ENCODE results near the gene ETV6.
"Not testable (repeated sequence)": the region's sequence is repeated elsewhere in the genome, so short reads cannot be mapped to it uniquely, and the experiment has no call there.

Gene ETV6

GRCh38 chr12:11649413-11650285 lies at the start of gene ETV6:
TSS of gene ETV6 (plus strand) at chr12:11649674. CDS start at chr12:11650128, 454 bp downstream.
- peak; percentile 87 for DNase-seq (ENCODE audit: low spot score)

- DNase-seq (ENCODE audit: low spot score), result no peak
Observed at GRCh38 chr12:11600199-11600598, 49.3 kb upstream of the ETV6 start.

- DNase-seq (ENCODE audit: low spot score), result no peak
Observed at GRCh38 chr12:11601647-11602046, 47.8 kb upstream of the ETV6 start.

- DNase-seq (ENCODE audit: low spot score), result no peak
Observed at GRCh38 chr12:11607313-11608081, 42.0 kb upstream of the ETV6 start.

- DNase-seq (ENCODE audit: low spot score), result no peak
Observed at GRCh38 chr12:11609045-11609444, 40.4 kb upstream of the ETV6 start.

GRCh38 chr12:11615481-11615880 lies 34.0 kb upstream of the ETV6 start:
- DNase-seq (ENCODE audit: low spot score), result no peak

GRCh38 chr12:11618046-11618445 lies 31.4 kb upstream of the ETV6 start:
- no peak for DNase-seq (ENCODE audit: low spot score)

- DNase-seq (ENCODE audit: low spot score), result peak; percentile 44
Observed at GRCh38 chr12:11621797-11622423, 27.6 kb upstream of the ETV6 start.

GRCh38 chr12:11622876-11623281 lies 26.6 kb upstream of the ETV6 start:
- DNase-seq (ENCODE audit: low spot score), result peak; percentile 27

GRCh38 chr12:11623382-11623781 lies 26.1 kb upstream of the ETV6 start:
- DNase-seq (ENCODE audit: low spot score), result no peak

- no peak for DNase-seq (ENCODE audit: low spot score)
Observed at GRCh38 chr12:11624116-11624515, 25.4 kb upstream of the ETV6 start.

GRCh38 chr12:11627709-11628108 lies 21.8 kb upstream of the ETV6 start:
- DNase-seq (ENCODE audit: low spot score), result not testable (repeated sequence)

- no peak for DNase-seq (ENCODE audit: low spot score)
Observed at GRCh38 chr12:11628353-11628752, 21.1 kb upstream of the ETV6 start.

- no peak for DNase-seq (ENCODE audit: low spot score)
Observed at GRCh38 chr12:11630046-11630706, 19.3 kb upstream of the ETV6 start.

- no peak for DNase-seq (ENCODE audit: low spot score)
Observed at GRCh38 chr12:11631288-11631687, 18.2 kb upstream of the ETV6 start.

- not testable (repeated sequence) for DNase-seq (ENCODE audit: low spot score)
Observed at GRCh38 chr12:11631881-11632280, 17.6 kb upstream of the ETV6 start.

GRCh38 chr12:11633968-11634367 lies 15.5 kb upstream of the ETV6 start:
- DNase-seq (ENCODE audit: low spot score), result no peak

GRCh38 chr12:11635341-11635740 lies 14.1 kb upstream of the ETV6 start:
- no peak for DNase-seq (ENCODE audit: low spot score)

- no peak for DNase-seq (ENCODE audit: low spot score)
Observed at GRCh38 chr12:11638315-11638916, 11.1 kb upstream of the ETV6 start.

- DNase-seq (ENCODE audit: low spot score), result no peak
Observed at GRCh38 chr12:11639454-11639853, 10.0 kb upstream of the ETV6 start.

- no peak for DNase-seq (ENCODE audit: low spot score)
Observed at GRCh38 chr12:11641522-11641921, 8.0 kb upstream of the ETV6 start.

- no peak for DNase-seq (ENCODE audit: low spot score)
Observed at GRCh38 chr12:11642785-11643184, 6.7 kb upstream of the ETV6 start.
